Subcutaneous abdominal adipose tissue (tissue), 5 donors: ENCODE data around the gene TBX10.
"Not testable (repeated sequence)": the region's sequence is repeated elsewhere in the genome, so short reads cannot be mapped to it uniquely, and the experiment has no call there.

ENCODE experiments used
- H3K27ac ChIP-seq: one replicate; pipeline ENCODE4 v1.7.0; 2013; ENCODE audit warnings: low read depth, mild to moderate bottlenecking, inconsistent platforms, low read length, moderate library complexity
- H3K27me3 ChIP-seq, 5 donors: one replicate each; pipeline ENCODE4 v1.7.0; 2013; ENCODE audit warnings: low read length in 5 of 5, inconsistent platforms in 1 of 5; ENCODE audit not compliant: control insufficient read depth in 5 of 5, insufficient read depth in 4 of 5
- H3K36me3 ChIP-seq, 5 donors: one replicate each; pipeline ENCODE4 v1.7.0; 2013; ENCODE audit warnings: low read length in 5 of 5; ENCODE audit not compliant: control insufficient read depth in 5 of 5, insufficient read depth in 5 of 5
- H3K4me1 ChIP-seq, 5 donors: one replicate each; pipeline ENCODE4 v1.7.0; 2013; ENCODE audit warnings: low read length in 5 of 5, mild to moderate bottlenecking in 3 of 5, moderate library complexity in 1 of 5; ENCODE audit not compliant: control insufficient read depth in 5 of 5, insufficient read depth in 5 of 5
- H3K4me3 ChIP-seq, 5 donors: one replicate each; pipeline ENCODE4 v1.7.0; 2013; ENCODE audit warnings: low read length in 5 of 5, low read depth in 1 of 5
- H3K9ac ChIP-seq, 5 donors: one replicate each; pipeline ENCODE4 v1.7.0; 2013; ENCODE audit warnings: low read length in 5 of 5, mild to moderate bottlenecking in 4 of 5, moderate library complexity in 3 of 5
- H3K9me3 ChIP-seq, 5 donors: one replicate each; pipeline ENCODE4 v1.7.0; 2013; ENCODE audit warnings: low read length in 5 of 5; ENCODE audit not compliant: control insufficient read depth in 5 of 5
- donor health status: healthy.
- donor health status: healthy.
- donor health status: healthy.
- donor health status: healthy.
- donor health status: healthy.

Gene TBX10

GRCh38 chr11:67609316-67609715 is 30.2 kb downstream of the TBX10 start:
- peaks cover 0 to 46% (median 42%) of the 10 kb centered on the region in 5 donors for H3K36me3 ChIP-seq
- H3K4me1 ChIP-seq, result peaks cover 4 to 32% (median 30%) of the 10 kb centered on the region in 5 donors
- peaks cover 0 to under 1% (median 0%) of the 10 kb centered on the region in 5 donors for H3K27me3 ChIP-seq
- no peak overlapping the region for H3K4me3 ChIP-seq
- no peak overlapping the region for H3K27ac ChIP-seq
- no peaks in the 10 kb centered on the region for H3K9me3 ChIP-seq
- no peak overlapping the region for H3K9ac ChIP-seq

GRCh38 chr11:67608486-67608885 is 31.1 kb downstream of the TBX10 start:
- Histone ChIP-seq H3K27ac (no peak overlapping the region), H3K9ac (no peak overlapping the region), H3K4me1 (peaks cover 4 to 24% (median 22%) of the 10 kb centered on the region in 5 donors), H3K9me3 (no peaks in the 10 kb centered on the region), H3K4me3 (no peak overlapping the region), H3K36me3 (peaks cover 0 to 46% (median 42%) of the 10 kb centered on the region in 5 donors), H3K27me3 (no peaks in the 10 kb centered on the region)

- Histone ChIP-seq H3K4me3 (peak overlapping the region; percentile 86 to 99 (median 93)), H3K4me1 (peaks cover 4 to 22% (median 21%) of the 10 kb centered on the region in 5 donors), H3K36me3 (peaks cover 0 to 39% (median 38%) of the 10 kb centered on the region in 5 donors), H3K27ac (no peak overlapping the region), H3K9me3 (no peaks in the 10 kb centered on the region), H3K27me3 (peaks cover 0 to 3% (median 0%) of the 10 kb centered on the region in 5 donors), H3K9ac (peak overlapping the region; percentile 84 to 97 (median 93))
Measured at GRCh38 chr11:67607507-67607906, 32.1 kb downstream of the TBX10 start.

GRCh38 chr11:67606492-67607295 is 32.9 kb downstream of the TBX10 start, which contains the start of gene NDUFV1:
TSS of gene NDUFV1 (plus strand) at chr11:67606936. CDS start at chr11:67607005, 69 bp downstream.
- Histone ChIP-seq H3K4me3 (peak within 1 kb of the TSS; percentile 86 to 99 (median 93)), H3K27me3 (peaks cover 0 to 3% (median 0%) of the 10 kb centered on the region in 5 donors), H3K36me3 (peaks cover 0 to 31% (median 30%) of the 10 kb centered on the region in 5 donors), H3K9ac (peak within 1 kb of the TSS; percentile 84 to 97 (median 93)), H3K9me3 (no peaks in the 10 kb centered on the region), H3K27ac (peak within 1 kb of the TSS; percentile 72), H3K4me1 (peaks cover 4 to 22% (median 21%) of the 10 kb centered on the region in 5 donors)

- Histone ChIP-seq H3K9ac (peak overlapping the region; percentile 48 to 97 (median 93)), H3K27me3 (peaks cover 0 to 3% (median under 1%) of the 10 kb centered on the region in 5 donors), H3K9me3 (no peaks in the 10 kb centered on the region), H3K4me3 (peak overlapping the region; percentile 86 to 99 (median 93)), H3K36me3 (peaks cover 0 to 25% (median 24%) of the 10 kb centered on the region in 5 donors), H3K27ac (no peak overlapping the region), H3K4me1 (peaks cover 4 to 22% (median 21%) of the 10 kb centered on the region in 5 donors)
Measured at GRCh38 chr11:67606093-67606491, 33.5 kb downstream of the TBX10 start.

- H3K27ac ChIP-seq, result no peak overlapping the region
- H3K27me3 ChIP-seq, result peaks cover 0 to 5% (median 2%) of the 10 kb centered on the region in 5 donors
- no peak overlapping the region for H3K4me3 ChIP-seq
- no peaks in the 10 kb centered on the region for H3K9me3 ChIP-seq
- H3K9ac ChIP-seq, result peak overlapping the region in 2 of 5 donors; percentile 0 to 11
- H3K36me3 ChIP-seq, result peaks cover 0 to 18% (median 17%) of the 10 kb centered on the region in 5 donors
- H3K4me1 ChIP-seq, result peaks cover 4 to 22% (median 21%) of the 10 kb centered on the region in 5 donors
Measured at GRCh38 chr11:67605231-67606011, 34.1 kb downstream of the TBX10 start.

- H3K27me3 ChIP-seq, result peaks cover 0 to 9% (median 2%) of the 10 kb centered on the region in 5 donors
- peak overlapping the region in 2 of 5 donors; percentile 0 to 11 for H3K9ac ChIP-seq
- no peak overlapping the region for H3K4me3 ChIP-seq
- H3K27ac ChIP-seq, result no peak overlapping the region
- no peaks in the 10 kb centered on the region for H3K9me3 ChIP-seq
- H3K4me1 ChIP-seq, result peaks cover 4 to 22% (median 21%) of the 10 kb centered on the region in 5 donors
- H3K36me3 ChIP-seq, result peaks cover 0 to 14% (median 13%) of the 10 kb centered on the region in 5 donors
Measured at GRCh38 chr11:67604815-67605214, 34.7 kb downstream of the TBX10 start.

GRCh38 chr11:67604119-67604518 is 35.4 kb downstream of the TBX10 start:
- not testable (repeated sequence) for H3K27me3 ChIP-seq, H3K36me3 ChIP-seq, H3K27ac ChIP-seq

GRCh38 chr11:67601098-67601497 is 38.5 kb downstream of the TBX10 start:
- no peak overlapping the region for H3K9ac ChIP-seq
- no peaks in the 10 kb centered on the region for H3K9me3 ChIP-seq
- H3K4me1 ChIP-seq, result peaks cover 0 to 2% (median 1%) of the 10 kb centered on the region in 5 donors
- H3K36me3 ChIP-seq, result no peaks in the 10 kb centered on the region
- H3K27me3 ChIP-seq, result peaks cover 0 to 9% (median 2%) of the 10 kb centered on the region in 5 donors
- H3K4me3 ChIP-seq, result no peak overlapping the region
- H3K27ac ChIP-seq, result no peak overlapping the region

More at GRCh38 chr11:67604119-67604518, 35.4 kb downstream of the TBX10 start:
- H3K4me3 ChIP-seq, H3K9ac ChIP-seq, H3K9me3 ChIP-seq: not testable (repeated sequence)
- H3K4me1 ChIP-seq, result peaks cover 4 to 22% (median 21%) of the 10 kb centered on the region in 5 donors
